PFSK-1 (cell line): ENCODE results near the gene NBL1.

Experiments
- SIN3A ChIP-seq: IDR thresholded peaks from 2 replicates; pipeline ENCODE4 v1.6.1; 2012; ENCODE audit warnings: mild to moderate bottlenecking, low read length, moderate library complexity, borderline replicate concordance; ENCODE audit not compliant: insufficient read depth
- TF ChIP-seq, protein P1 (sequence below), 2 experiments: IDR thresholded peaks; 2 replicates each; pipeline versions ENCODE4 v1.6.1 to v1.8.0; 2011 to 2012; ENCODE audit warnings: low read depth in 2 of 2, low read length in 2 of 2, control low read depth in 1 of 2, inconsistent platforms in 1 of 2, mild to moderate bottlenecking in 1 of 2, moderate library complexity in 1 of 2; ENCODE audit not compliant: insufficient read depth in 1 of 2

DNA sequence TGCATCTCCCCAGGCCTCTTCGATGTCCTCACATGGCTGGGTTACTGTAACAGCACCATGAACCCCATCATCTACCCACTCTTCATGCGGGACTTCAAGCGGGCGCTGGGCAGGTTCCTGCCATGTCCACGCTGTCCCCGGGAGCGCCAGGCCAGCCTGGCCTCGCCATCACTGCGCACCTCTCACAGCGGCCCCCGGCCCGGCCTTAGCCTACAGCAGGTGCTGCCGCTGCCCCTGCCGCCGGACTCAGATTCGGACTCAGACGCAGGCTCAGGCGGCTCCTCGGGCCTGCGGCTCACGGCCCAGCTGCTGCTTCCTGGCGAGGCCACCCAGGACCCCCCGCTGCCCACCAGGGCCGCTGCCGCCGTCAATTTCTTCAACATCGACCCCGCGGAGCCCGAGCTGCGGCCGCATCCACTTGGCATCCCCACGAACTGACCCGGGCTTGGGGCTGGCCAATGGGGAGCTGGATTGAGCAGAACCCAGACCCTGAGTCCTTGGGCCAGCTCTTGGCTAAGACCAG is 34.9 kb downstream of the NBL1 start:
- no peak for TF ChIP-seq SIN3A
- TF ChIP-seq, protein P1, sequence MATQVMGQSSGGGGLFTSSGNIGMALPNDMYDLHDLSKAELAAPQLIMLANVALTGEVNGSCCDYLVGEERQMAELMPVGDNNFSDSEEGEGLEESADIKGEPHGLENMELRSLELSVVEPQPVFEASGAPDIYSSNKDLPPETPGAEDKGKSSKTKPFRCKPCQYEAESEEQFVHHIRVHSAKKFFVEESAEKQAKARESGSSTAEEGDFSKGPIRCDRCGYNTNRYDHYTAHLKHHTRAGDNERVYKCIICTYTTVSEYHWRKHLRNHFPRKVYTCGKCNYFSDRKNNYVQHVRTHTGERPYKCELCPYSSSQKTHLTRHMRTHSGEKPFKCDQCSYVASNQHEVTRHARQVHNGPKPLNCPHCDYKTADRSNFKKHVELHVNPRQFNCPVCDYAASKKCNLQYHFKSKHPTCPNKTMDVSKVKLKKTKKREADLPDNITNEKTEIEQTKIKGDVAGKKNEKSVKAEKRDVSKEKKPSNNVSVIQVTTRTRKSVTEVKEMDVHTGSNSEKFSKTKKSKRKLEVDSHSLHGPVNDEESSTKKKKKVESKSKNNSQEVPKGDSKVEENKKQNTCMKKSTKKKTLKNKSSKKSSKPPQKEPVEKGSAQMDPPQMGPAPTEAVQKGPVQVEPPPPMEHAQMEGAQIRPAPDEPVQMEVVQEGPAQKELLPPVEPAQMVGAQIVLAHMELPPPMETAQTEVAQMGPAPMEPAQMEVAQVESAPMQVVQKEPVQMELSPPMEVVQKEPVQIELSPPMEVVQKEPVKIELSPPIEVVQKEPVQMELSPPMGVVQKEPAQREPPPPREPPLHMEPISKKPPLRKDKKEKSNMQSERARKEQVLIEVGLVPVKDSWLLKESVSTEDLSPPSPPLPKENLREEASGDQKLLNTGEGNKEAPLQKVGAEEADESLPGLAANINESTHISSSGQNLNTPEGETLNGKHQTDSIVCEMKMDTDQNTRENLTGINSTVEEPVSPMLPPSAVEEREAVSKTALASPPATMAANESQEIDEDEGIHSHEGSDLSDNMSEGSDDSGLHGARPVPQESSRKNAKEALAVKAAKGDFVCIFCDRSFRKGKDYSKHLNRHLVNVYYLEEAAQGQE (IDR thresholded peaks at IDR 0.05; ENCODE audit: insufficient read depth in 1 of 2, low read depth in 2 of 2, low read length in 2 of 2), result no peak
